Measurements from ENCODE around the gene LYL1. TPM values are rescaled to one million over a fixed set of nuclear protein-coding genes. Genes with fewer than 3 reads are reported as not detected.
A peak's percentile ranks its signal among the peaks of the same experiment; 100 is the strongest.

Gene LYL1
- total and polyA plus RNA-seq, 2 of the 4 experiments (the other 2 are of a cell fraction): 0.36 to 0.39 TPM

DNA sequence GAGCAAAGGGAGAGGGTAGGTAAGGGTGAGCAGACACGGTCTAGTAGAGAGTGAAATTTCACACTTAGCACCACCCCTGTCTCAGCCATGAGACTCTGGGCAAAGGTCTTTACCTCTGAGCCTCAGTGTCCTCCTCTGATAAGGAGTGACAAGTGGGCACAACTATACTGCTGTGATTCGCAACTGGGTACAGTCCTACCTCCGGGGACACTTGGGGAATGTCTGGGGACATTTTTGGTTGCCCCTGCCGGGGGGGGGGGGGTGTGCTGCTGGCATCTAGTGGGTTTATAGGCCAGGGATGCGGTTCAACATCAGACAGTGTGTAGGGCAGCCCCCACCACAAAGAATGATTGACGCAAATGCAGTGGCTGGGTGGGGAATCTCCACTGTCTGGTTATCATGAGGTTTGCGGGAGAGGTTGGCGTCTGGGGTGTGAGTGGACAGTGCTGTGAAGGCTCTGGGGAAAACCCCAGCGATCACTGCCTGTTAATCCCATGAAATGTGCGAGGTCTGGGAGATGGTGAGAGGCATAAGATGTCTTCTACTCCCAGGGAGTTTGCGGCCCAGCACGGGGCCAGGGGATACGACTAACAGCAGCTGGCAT lies 19.7 kb upstream of the LYL1 start:
- H3K56ac ChIP-seq (ENCODE audit: extremely low read depth, insufficient read depth, low read length): no peak overlapping the region
- peaks cover 22% of the 10 kb centered on the region for H3K4me1 ChIP-seq (ENCODE audit: control insufficient read depth, insufficient read depth, low read length)
- intact Hi-C loops (cut with micrococcal nuclease): no loop called here
- peaks cover 30% of the 10 kb centered on the region for H3K9me1 ChIP-seq (ENCODE audit: insufficient read depth, low read length)
- CTCF ChIA-PET: no interaction called here
- peaks cover 7 to 79% of the 10 kb centered on the region in 2 experiments; a peak in 3 of 4 replicates for H3K79me1 ChIP-seq (ENCODE audit: low read depth in 1 of 2, low read length in 2 of 2)
- H4K5ac ChIP-seq (ENCODE audit: low read depth, low read length): no peak overlapping the region
- DNase-seq (no peak), ATAC-seq (ENCODE audit: low read depth) (no peak)
- peaks cover 20% of the 10 kb centered on the region for H3K36me3 ChIP-seq (ENCODE audit: control insufficient read depth, insufficient read depth, low read length)
- peaks cover 79% of the 10 kb centered on the region for H4K20me1 ChIP-seq (ENCODE audit: insufficient read depth, low read length)
- no peak overlapping the region for H3K4me2 ChIP-seq (ENCODE audit: low read depth, low read length)
- no peak overlapping the region for H3K23ac ChIP-seq (ENCODE audit: low read depth, low read length)
- no peak overlapping the region for H2BK5ac ChIP-seq (ENCODE audit: low read depth, low read length, poor library complexity, severe bottlenecking)
- H2AFZ ChIP-seq (replicated peaks; ENCODE audit: low read length, poor library complexity): no peak overlapping the region
- H3K27ac ChIP-seq (ENCODE audit: insufficient read depth, low read length): no peak overlapping the region
- H2BK120ac ChIP-seq (ENCODE audit: low read depth, low read length): no peak overlapping the region
- no peak overlapping the region for H2BK15ac ChIP-seq (ENCODE audit: low read depth, low read length)
- H3K18ac ChIP-seq (ENCODE audit: low read depth, low read length): no peak overlapping the region
- POLR2A ChIA-PET (ENCODE audit: unreplicated experiment): no interaction called here
- TF ChIP-seq MAZ (IDR thresholded peaks at IDR 0.05; ENCODE audit: borderline replicate concordance, low read depth, low read length): 0 out of 2 replicates have a peak, but pooled peaks have one; percentile 4
- no peak for TF ChIP-seq RFX5 (IDR thresholded peaks at IDR 0.05; ENCODE audit: low read depth, low read length)
- no peak overlapping the region for H4K8ac ChIP-seq (ENCODE audit: low read depth in 2 of 2, low read length in 2 of 2)
- H2AK9ac ChIP-seq (replicated peaks; ENCODE audit: low read depth, low read length, poor library complexity): no peak overlapping the region
- H3K14ac ChIP-seq (replicated peaks; ENCODE audit: low read depth, low read length): no peak overlapping the region
- no peaks in the 10 kb centered on the region for H3K9me3 ChIP-seq (ENCODE audit: control insufficient read depth, insufficient read depth, low read length)
- H2BK20ac ChIP-seq (ENCODE audit: low read depth, low read length): no peak overlapping the region
- H3K9ac ChIP-seq (ENCODE audit: low read depth, low read length): no peak overlapping the region
- no peak overlapping the region for H4K91ac ChIP-seq (ENCODE audit: insufficient read depth, low read depth, low read length)
- H3K4me3 ChIP-seq (ENCODE audit: insufficient read depth, low read depth, low read length): no peak overlapping the region
- 90% methylated on average over 4 of the region's 13 CpGs; no CpG with 5 or more reads in 1 of the 2 experiments for WGBS, 2 experiments (ENCODE audit: extremely low coverage in 2 of 2, insufficient read length in 1 of 2)
- H2AK5ac ChIP-seq (ENCODE audit: low read depth, low read length): no peak overlapping the region; the same call in 1 of the 2 replicates
- no TSS peak for BruUV-seq (replicated peaks)
- H3K27me3 ChIP-seq (ENCODE audit: control insufficient read depth, insufficient read depth, low read length): no peaks in the 10 kb centered on the region
- dilution Hi-C loops (cut with HindIII; ENCODE audit: low sequenced_read_pairs, unreplicated experiment): no loop called here
- in situ Hi-C loops (cut with MboI; ENCODE audit: low sequenced_read_pairs): no loop called here
- H3K4ac ChIP-seq (ENCODE audit: low read depth, low read length): no peak overlapping the region
